Erythroblast (primary cell): ENCODE results near the gene NOP9.
A peak's percentile ranks its signal among the peaks of the same experiment; 100 is the strongest.

Experiments
- DNase-seq, 2 experiments: peaks; one replicate each; lab custom pipeline; 2025; lab: John Stamatoyannopoulos, UW
- GATA1 ChIP-seq: IDR thresholded peaks from 2 replicates; pipeline ENCODE4 v1.6.1; 2011; ENCODE audit warnings: low read depth, mild to moderate bottlenecking, control low read depth, low read length, moderate library complexity
- POLR2A ChIP-seq: IDR thresholded peaks from 2 replicates; pipeline ENCODE4 v1.6.1; 2011; ENCODE audit warnings: mild to moderate bottlenecking, low read length

The NOP9 gene, protein sequence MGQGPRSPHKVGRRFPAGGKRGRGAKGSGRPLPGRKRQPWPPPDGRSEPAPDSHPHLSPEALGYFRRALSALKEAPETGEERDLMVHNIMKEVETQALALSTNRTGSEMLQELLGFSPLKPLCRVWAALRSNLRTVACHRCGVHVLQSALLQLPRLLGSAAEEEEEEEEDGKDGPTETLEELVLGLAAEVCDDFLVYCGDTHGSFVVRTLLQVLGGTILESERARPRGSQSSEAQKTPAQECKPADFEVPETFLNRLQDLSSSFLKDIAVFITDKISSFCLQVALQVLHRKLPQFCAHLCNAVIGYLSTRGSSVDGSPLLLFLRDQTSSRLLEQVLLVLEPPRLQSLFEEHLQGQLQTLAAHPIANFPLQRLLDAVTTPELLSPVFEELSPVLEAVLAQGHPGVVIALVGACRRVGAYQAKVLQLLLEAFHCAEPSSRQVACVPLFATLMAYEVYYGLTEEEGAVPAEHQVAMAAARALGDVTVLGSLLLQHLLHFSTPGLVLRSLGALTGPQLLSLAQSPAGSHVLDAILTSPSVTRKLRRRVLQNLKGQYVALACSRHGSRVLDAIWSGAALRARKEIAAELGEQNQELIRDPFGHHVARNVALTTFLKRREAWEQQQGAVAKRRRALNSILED

DNA sequence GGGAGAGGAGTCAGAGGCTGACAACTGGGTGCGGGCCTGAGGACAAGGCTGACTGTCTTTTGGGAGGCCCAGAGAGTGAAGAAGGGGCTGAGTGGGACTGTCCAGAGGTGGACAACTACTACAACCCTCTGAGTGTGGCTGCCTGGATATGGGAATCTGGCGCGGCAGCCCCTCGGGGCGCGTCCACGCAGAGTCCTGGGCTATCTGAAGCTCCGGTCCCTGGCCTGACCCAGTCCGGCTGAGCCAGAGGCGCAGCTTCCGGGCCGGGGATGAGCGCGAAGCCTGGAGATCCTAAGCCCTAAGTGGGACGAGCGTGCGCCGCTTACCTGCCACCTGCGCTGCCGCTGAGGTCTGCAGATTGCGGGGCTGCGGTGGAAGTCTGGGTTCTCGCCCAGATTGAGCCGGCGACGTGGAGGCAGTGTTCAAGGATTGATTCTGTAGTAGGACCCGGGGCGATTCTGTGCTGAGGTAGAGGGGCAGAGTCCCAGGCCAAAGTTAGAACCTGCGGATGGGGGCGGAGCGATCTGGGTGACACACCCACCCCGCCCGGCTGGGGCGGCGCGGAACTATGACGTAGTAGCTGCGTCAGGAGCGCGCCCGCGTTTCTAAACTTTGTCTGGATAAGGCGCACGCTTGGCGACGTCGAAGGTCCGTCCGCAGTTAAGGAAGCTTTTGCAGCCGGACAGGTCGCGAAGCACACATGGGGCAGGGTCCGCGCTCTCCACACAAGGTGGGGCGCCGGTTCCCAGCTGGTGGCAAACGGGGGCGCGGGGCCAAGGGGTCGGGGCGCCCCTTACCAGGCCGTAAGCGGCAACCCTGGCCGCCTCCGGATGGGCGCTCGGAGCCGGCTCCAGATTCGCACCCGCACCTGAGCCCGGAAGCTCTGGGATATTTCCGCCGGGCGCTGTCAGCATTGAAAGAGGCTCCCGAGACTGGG is at the start of gene NOP9, which contains the start of gene DHRS1:
TSS of gene NOP9 (plus strand) at position 596 of the 937 bp plus-strand sequence. CDS start at position 701, 105 bp downstream.
TSS of gene DHRS1 (minus strand) at position 526 of the 937 bp plus-strand sequence. CDS start 674 bp downstream, outside the sequence.
- TF ChIP-seq POLR2A (peak; percentile 78), GATA1 (no peak)
- DNase-seq: peak; percentile 95 to 98

DNA sequence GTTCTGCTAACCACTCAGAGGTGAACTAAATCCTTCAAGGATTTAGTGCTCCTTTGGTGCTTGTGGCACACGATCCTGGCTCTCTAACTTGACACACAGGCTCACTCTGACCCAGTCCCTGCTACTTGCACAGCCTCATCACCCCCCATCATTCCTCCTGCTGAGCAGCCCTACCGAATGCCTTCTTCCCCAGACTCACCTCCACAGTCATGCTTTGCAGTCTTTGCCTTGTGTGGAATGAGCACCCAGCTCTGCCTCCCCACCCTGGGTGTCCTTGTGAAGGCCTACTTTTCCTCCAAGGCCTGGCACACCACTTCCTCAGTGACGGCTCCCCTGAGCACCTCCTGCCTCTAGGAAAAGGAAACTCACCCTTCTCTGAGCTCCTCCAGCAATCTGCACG is 49.3 kb upstream of the NOP9 start:
- TF ChIP-seq GATA1: no peak
- no peak for TF ChIP-seq POLR2A
- no peak for DNase-seq

- DNase-seq: no peak
- TF ChIP-seq POLR2A: no peak
- no peak for TF ChIP-seq GATA1
These were observed 47.8 kb upstream of the NOP9 start for GRCh38 chr14:24251880-24252288.

- TF ChIP-seq GATA1: no peak
- TF ChIP-seq POLR2A: no peak
- DNase-seq: no peak
These were observed 47.1 kb upstream of the NOP9 start for GRCh38 chr14:24252289-24253124.

GRCh38 chr14:24253936-24254335 is 45.7 kb upstream of the NOP9 start:
- TF ChIP-seq GATA1 (no peak), POLR2A (no peak)

GRCh38 chr14:24254630-24255392 is 44.8 kb upstream of the NOP9 start:
- DNase-seq: no peak
- TF ChIP-seq POLR2A (no peak), GATA1 (no peak)

More at GRCh38 chr14:24253936-24254335, 45.7 kb upstream of the NOP9 start:
- DNase-seq: no peak

GRCh38 chr14:24255438-24255837 is 44.2 kb upstream of the NOP9 start:
- TF ChIP-seq GATA1 (no peak), POLR2A (no peak)
- DNase-seq: no peak

GRCh38 chr14:24255931-24256711 is 43.5 kb upstream of the NOP9 start:
- peak; percentile 89 to 95 for DNase-seq
- TF ChIP-seq POLR2A (no peak), GATA1 (peak; percentile 77)

- TF ChIP-seq POLR2A (no peak), GATA1 (no peak)
These were observed 42.7 kb upstream of the NOP9 start for GRCh38 chr14:24256960-24257359.

GRCh38 chr14:24258119-24258518 is 41.5 kb upstream of the NOP9 start:
- TF ChIP-seq GATA1 (no peak), POLR2A (no peak)
- DNase-seq: no peak

More at GRCh38 chr14:24256960-24257359, 42.7 kb upstream of the NOP9 start:
- DNase-seq: peak in 1 of 2 experiments; percentile 53
